ENCODE results near the gene GIPR. TPM values are rescaled to one million over a fixed set of nuclear protein-coding genes. Genes with fewer than 3 reads are reported as not detected.

GIPR gene
- total RNA-seq, 1 donor from 2014 or later: 0.69 TPM

DNA sequence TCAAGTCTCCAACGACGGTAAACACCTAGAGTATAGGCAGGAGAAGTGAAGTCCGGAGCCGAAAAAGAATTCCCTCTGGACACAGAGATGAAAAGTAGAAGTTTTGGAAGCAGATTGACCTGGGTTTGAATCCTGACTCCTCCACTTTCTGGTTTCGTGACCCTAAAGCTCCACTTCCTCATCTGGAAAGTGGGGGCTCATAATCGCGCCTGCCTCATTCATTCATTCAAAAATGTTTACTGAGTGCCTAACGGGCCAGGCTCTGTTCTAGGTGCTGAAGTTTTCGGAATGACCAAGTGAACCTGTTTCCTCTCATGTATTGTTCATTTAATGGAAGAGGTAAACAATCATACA lies 21.7 kb upstream of the GIPR start:
- intact Hi-C loops (cut with micrococcal nuclease): loop anchor here (10.0 kb wide), 2 partner anchors 242 to 892 kb away; partner anchors contain the start of genes POLR1G and PPP1R13L
- TF ChIP-seq, protein P1, sequence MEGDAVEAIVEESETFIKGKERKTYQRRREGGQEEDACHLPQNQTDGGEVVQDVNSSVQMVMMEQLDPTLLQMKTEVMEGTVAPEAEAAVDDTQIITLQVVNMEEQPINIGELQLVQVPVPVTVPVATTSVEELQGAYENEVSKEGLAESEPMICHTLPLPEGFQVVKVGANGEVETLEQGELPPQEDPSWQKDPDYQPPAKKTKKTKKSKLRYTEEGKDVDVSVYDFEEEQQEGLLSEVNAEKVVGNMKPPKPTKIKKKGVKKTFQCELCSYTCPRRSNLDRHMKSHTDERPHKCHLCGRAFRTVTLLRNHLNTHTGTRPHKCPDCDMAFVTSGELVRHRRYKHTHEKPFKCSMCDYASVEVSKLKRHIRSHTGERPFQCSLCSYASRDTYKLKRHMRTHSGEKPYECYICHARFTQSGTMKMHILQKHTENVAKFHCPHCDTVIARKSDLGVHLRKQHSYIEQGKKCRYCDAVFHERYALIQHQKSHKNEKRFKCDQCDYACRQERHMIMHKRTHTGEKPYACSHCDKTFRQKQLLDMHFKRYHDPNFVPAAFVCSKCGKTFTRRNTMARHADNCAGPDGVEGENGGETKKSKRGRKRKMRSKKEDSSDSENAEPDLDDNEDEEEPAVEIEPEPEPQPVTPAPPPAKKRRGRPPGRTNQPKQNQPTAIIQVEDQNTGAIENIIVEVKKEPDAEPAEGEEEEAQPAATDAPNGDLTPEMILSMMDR (IDR thresholded peaks at IDR 0.05): no peak
- no peaks in the 10 kb centered on the region for H3K9me3 Mint-ChIP-seq

DNA sequence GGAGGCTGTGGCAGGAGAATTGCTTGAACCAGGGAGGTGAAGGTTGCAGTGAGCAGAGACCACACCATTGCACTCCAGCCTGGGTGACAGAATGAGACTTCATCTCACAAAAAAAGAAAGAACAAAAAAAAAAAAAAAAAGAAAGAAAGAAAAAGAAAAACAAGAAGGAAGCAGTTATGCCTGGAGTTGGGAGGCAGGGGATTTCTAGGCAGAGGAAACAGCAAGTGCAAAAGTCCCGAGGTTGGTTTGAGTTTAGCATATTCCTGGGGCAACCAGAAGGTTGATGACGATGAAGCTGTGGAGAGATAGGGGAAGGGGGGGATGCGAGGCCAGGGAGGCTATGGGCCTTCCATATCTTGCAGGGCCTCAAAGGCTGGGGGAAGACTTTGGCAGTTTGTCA lies 17.3 kb upstream of the GIPR start:
- ChIA-PET CTCF (interaction anchor here (1.4 kb wide), 1 partner anchor 43 kb away, joined by 3 read pairs; no protein-coding TSS in a partner anchor), POLR2A (no interaction called here)
- Mint-ChIP-seq H3K36me3 (ENCODE audit: low read depth) (no peaks in the 10 kb centered on the region), H3K27me3 (peaks cover 5% of the 10 kb centered on the region), H3K4me3 (no peak overlapping the region), H3K27ac (no peak overlapping the region), H3K4me1 (peaks cover 8% of the 10 kb centered on the region), H3K9me3 (no peaks in the 10 kb centered on the region)
- DNase-seq: no peak
- TF ChIP-seq, protein P1 (IDR thresholded peaks at IDR 0.05): no peak
- no peak for ATAC-seq (ENCODE audit: low read depth)
- intact Hi-C loops (cut with micrococcal nuclease): no loop called here

More for the DNA sequence above, 21.7 kb upstream of the GIPR start:
- DNase-seq (no peak), ATAC-seq (ENCODE audit: low read depth) (no peak)
- Mint-ChIP-seq H3K4me3 (peak overlapping the region; percentile 78), H3K27me3 (peaks cover 4% of the 10 kb centered on the region), H3K27ac (no peak overlapping the region), H3K36me3 (ENCODE audit: low read depth) (no peaks in the 10 kb centered on the region), H3K4me1 (peaks cover 33% of the 10 kb centered on the region)
- POLR2A ChIA-PET: interaction anchor here (0.6 to 1.6 kb wide), 8 partner anchors 10 to 168 kb away, joined by 3 to 10 read pairs (median 4); partner anchors contain the start of genes GIPR, OPA3 and QPCTL
- CTCF ChIA-PET: interaction anchor here (1.0 to 1.3 kb wide), 3 partner anchors 28 to 207 kb away, joined by 3 to 4 read pairs (median 3); partner anchors contain the start of gene OPA3

DNA sequence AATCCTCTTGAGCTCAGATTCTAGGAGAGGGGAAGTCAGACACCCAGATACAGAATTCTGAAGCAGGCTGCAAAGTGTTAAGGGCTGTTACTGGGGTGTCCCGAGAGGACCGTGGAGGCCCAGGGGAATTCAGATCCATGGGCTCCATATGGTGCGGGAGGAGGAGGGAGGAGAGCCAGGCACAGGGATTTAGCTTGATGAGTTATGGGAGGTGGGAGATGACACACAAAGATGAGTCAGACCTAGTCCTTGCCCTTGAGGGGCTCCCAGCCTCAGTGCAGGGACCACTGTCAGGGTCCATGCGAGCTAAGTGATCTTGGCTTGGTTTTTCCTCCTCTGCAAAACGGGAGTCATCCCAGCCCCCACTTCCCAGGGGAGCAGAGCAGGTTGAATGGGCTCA lies 14.4 kb upstream of the GIPR start:
- Mint-ChIP-seq H3K4me3 (no peak overlapping the region), H3K4me1 (no peaks in the 10 kb centered on the region), H3K27ac (no peak overlapping the region), H3K36me3 (ENCODE audit: low read depth) (no peaks in the 10 kb centered on the region), H3K9me3 (no peaks in the 10 kb centered on the region), H3K27me3 (peaks cover 6% of the 10 kb centered on the region)
- POLR2A ChIA-PET: interaction anchor here (0.7 kb wide), 1 partner anchor 12 kb away, joined by 3 read pairs; no protein-coding TSS in a partner anchor
- TF ChIP-seq, protein P1 (IDR thresholded peaks at IDR 0.05): no peak
- intact Hi-C loops (cut with micrococcal nuclease): no loop called here
- DNase-seq (no peak), ATAC-seq (ENCODE audit: low read depth) (no peak)
- CTCF ChIA-PET: no interaction called here

DNA sequence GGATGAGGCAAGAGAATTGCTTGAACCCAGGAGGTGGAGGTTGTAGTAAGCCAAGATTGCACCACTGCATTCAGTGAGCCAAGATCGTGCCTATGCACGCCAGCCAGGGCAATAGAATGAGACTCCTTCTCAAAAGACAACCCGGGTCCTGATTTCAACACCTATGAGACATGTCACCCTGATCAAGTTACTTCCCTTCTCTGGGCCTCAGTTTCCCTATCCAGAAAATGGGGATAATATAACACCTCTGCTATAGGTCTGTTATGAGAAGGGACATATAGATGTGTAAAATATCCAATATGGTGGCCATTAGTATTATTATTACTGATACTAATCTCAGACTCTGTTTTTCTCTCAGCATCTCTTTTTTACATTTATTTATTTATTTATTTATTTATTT lies 12.9 kb upstream of the GIPR start:
- ChIA-PET CTCF (no interaction called here), POLR2A (no interaction called here)
- Mint-ChIP-seq H3K36me3 (ENCODE audit: low read depth) (no peaks in the 10 kb centered on the region), H3K4me3 (no peak overlapping the region), H3K27me3 (peaks cover 13% of the 10 kb centered on the region), H3K4me1 (no peaks in the 10 kb centered on the region), H3K27ac (no peak overlapping the region), H3K9me3 (no peaks in the 10 kb centered on the region)
- TF ChIP-seq, protein P1 (IDR thresholded peaks at IDR 0.05): no peak
- ATAC-seq (ENCODE audit: low read depth) (no peak), DNase-seq (no peak)
- intact Hi-C loops (cut with micrococcal nuclease): no loop called here

DNA sequence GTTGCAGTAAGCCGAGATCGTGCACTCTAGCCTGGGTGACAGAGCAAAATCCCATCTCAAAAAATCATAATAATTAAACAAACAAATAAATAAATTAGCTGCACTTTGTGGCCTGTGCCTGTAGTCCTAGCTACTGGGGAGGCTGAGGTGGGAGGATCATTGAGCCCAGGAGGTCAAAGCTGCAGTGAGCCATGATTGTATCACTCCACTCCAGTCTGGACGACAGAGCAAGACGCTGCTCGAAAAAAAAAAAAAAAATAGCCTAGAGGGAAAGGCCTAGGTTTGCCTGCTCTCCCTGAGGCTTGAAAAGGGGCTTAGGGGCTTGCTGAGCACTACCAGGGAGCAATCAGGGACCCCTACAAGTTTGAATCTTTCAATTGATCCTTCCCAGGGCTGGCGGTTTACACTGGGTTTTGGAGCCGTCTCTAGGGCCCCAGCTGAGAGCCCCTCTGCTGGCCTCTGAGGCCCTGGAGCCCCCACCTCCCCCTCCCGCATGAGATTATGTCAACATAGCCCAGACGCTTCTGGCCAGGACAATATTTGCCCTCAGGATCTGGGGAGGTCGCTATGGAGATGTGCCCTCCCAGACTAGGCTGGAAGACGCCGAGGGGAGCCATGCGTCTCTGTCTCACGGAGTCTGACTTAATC lies 10.4 kb upstream of the GIPR start:
- no peaks in the 10 kb centered on the region for H3K36me3 Mint-ChIP-seq (ENCODE audit: low read depth)
- POLR2A ChIA-PET: interaction anchor here (0.7 to 1.1 kb wide), 3 partner anchors 12 to 46 kb away, joined by 3 to 6 read pairs (median 6); no protein-coding TSS in a partner anchor
- TF ChIP-seq, protein P1 (IDR thresholded peaks at IDR 0.05): no peak
- H3K4me1 Mint-ChIP-seq: no peaks in the 10 kb centered on the region
- no peaks in the 10 kb centered on the region for H3K9me3 Mint-ChIP-seq
- intact Hi-C loops (cut with micrococcal nuclease): no loop called here
- H3K27ac Mint-ChIP-seq: no peak overlapping the region
- H3K27me3 Mint-ChIP-seq: peaks cover 12% of the 10 kb centered on the region
- no peak overlapping the region for H3K4me3 Mint-ChIP-seq
- no peak for ATAC-seq (ENCODE audit: low read depth)
- DNase-seq: no peak
- CTCF ChIA-PET: no interaction called here

Measured in activated B cell treated with CpG ODN at 0.5 μM for 24 hours (primary cell).